ENCODE data around the gene LOX.

LOX gene

DNA sequence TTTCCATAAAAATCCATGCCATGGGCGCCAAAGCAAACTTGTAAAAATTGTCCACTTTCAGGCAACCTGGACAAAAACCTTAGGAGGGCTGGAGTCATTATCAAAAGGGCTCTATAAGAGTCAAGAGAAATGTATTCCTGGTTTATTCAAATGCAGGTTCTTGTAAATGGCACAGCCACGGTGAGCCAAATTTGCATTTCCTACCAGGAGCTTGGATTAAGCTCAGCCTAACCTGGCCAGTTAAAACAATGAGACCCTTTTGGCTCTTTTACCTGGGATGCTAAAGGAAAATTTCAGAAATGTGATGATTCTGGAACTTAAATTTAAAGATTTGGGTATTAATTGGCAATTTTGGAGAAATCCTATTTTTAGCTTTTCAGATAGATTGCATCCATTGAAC is 42.4 kb upstream of the LOX start:
- no peak overlapping the region for H3K4me3 ChIP-seq (ENCODE audit: low read length)
- TF ChIP-seq, protein P1, sequence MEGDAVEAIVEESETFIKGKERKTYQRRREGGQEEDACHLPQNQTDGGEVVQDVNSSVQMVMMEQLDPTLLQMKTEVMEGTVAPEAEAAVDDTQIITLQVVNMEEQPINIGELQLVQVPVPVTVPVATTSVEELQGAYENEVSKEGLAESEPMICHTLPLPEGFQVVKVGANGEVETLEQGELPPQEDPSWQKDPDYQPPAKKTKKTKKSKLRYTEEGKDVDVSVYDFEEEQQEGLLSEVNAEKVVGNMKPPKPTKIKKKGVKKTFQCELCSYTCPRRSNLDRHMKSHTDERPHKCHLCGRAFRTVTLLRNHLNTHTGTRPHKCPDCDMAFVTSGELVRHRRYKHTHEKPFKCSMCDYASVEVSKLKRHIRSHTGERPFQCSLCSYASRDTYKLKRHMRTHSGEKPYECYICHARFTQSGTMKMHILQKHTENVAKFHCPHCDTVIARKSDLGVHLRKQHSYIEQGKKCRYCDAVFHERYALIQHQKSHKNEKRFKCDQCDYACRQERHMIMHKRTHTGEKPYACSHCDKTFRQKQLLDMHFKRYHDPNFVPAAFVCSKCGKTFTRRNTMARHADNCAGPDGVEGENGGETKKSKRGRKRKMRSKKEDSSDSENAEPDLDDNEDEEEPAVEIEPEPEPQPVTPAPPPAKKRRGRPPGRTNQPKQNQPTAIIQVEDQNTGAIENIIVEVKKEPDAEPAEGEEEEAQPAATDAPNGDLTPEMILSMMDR (IDR thresholded peaks at IDR 0.05; ENCODE audit: insufficient read depth, low read depth, low read length, missing control alignments), result no peak

DNA sequence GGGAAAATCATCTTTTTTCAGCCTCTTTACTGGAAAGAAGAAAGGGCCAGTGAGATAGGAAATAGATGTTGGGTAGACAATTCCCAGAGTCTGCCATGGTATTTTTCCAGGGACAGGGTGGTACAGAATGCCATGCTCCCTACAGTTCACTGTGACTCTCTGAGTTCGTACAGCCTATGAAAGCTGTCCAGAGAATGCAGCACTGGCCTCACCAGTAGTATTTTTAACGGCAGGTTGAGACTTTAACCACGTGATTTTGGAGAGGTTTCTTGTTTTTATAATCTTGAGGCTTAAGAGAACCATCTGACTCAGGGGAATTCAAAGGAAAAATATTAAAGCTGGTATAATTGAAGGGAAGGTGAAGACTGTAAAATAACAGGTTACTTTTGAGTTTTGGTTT is 41.1 kb upstream of the LOX start:
- no peak for DNase-seq (ENCODE audit: low read depth)
- H3K4me3 ChIP-seq (ENCODE audit: low read length), result no peak overlapping the region
- TF ChIP-seq, protein P1 (IDR thresholded peaks at IDR 0.05; ENCODE audit: insufficient read depth, low read depth, low read length, missing control alignments), result no peak

More for the DNA sequence above, 42.4 kb upstream of the LOX start:
- DNase-seq (ENCODE audit: low read depth), result no peak

DNA sequence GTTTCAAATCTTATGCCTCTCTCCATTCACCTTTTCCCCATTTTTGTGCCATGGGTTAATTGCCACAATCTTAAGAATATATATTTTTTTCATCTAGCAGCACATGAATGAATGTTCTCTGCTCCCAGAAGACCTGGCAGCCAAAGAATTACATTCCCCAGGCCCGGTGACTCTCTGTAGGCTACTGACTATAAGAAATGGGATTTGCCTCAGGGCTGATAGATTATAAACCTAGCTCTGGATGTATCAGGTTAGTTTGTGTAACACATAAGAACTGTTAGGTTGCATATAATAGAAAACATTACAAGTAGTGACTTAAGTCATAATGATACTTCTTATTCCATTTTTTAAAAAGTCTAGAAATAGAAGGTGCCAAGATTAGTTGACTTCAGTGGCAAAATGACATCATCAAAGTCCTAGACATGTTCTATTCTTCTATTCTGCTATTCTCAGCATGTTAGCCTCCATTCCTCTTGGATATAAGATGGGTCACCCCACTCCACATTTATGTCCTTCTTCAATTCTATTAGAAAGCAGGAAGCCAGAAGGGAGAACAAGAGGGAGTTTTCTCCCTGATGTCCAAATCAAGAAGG is 40.4 kb upstream of the LOX start:
- H3K4me3 ChIP-seq (ENCODE audit: low read length), result no peak overlapping the region
- TF ChIP-seq, protein P1 (IDR thresholded peaks at IDR 0.05; ENCODE audit: insufficient read depth, low read depth, low read length, missing control alignments), result no peak
- DNase-seq (ENCODE audit: low read depth), result peak; percentile 22

DNA sequence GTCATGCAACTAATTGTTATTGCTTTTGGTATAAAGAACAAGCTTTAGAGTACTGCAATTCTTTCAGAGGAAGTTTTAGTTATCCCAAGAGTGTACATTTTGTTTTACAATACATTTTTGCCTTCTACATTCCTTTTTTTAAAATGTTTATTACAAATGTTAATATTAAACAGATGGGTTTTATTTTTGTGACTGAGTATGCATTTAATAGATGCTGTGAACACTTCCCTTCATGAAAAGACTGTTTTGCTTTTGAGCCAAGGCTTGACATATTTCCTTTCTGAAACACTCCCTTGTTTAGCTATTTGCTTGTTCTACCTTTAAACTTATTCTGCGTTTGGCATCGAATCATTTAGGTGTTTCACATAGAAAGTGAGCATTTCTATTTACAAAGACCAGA is 36.4 kb upstream of the LOX start:
- no peak overlapping the region for H3K4me3 ChIP-seq (ENCODE audit: low read length)
- DNase-seq (ENCODE audit: low read depth), result no peak
- TF ChIP-seq, protein P1 (IDR thresholded peaks at IDR 0.05; ENCODE audit: insufficient read depth, low read depth, low read length, missing control alignments), result no peak

DNA sequence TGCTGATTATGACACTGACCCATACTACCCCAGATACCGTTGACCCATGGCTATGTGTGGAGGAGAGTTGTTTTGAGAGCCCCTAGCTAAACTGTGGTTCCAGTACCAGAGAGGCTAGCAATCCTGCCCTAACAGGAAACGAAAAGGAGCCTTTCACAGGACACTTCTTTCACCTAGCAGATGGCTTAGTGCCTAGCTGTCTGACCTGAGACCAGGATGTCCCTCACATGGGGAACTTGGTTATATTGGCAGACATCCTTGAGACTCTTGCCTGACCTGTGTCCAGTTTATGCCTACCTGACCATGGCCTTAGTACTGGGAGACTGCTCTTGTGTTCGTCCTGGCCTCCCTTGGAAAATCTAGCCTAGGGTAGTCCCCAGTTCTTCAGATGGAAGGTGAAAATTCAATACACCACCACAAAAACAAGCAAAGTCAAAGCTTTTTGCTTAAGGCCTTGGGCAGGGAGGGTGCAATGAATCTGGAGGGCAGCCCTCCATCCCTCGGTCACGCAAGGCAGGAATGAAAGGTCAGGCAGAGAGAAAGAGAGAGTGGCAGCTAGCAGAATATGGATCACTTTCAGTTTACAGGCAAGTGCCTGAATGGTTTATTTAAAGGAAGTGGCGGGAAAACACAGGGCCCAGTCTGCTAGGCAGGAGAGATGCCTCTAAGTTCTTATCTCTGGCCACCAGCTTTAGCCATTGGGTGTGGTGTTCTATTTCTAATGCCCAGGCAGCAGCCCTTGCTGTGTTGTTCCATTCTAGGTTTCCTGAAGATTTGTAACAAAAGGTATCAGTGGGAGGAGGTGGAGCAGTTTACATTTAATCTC is 34.9 kb upstream of the LOX start:
- no peak overlapping the region for H3K4me3 ChIP-seq (ENCODE audit: low read length)
- TF ChIP-seq, protein P1 (IDR thresholded peaks at IDR 0.05; ENCODE audit: insufficient read depth, low read depth, low read length, missing control alignments), result no peak
- no peak for DNase-seq (ENCODE audit: low read depth)

DNA sequence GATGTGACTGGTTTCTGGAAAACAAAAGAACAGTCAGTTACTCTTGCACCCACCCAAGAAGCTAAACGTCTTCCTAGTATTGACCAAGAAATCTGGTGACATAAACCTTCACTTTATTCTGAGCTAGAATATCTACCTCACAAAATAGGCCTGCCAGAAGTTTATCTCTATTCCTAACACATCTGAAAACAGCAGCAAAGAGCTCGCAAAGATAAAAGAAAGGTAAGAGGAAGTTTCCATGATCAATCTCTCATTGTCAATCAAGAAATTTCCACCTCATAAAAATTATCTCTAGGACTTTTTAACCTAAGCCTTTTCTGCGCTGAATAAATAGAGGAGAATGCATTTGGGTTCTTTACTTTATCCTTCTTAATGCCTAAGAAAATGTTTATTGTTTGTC is 34.0 kb upstream of the LOX start:
- DNase-seq (ENCODE audit: low read depth), result no peak
- no peak overlapping the region for H3K4me3 ChIP-seq (ENCODE audit: low read length)

More for the DNA sequence above, 34.0 kb upstream of the LOX start:
- TF ChIP-seq, protein P1 (IDR thresholded peaks at IDR 0.05; ENCODE audit: insufficient read depth, low read depth, low read length, missing control alignments), result no peak
